Vagina (tissue), 2 donors: ENCODE results near the gene UNK.

ENCODE experiments used
- POLR2AphosphoS5 ChIP-seq, 2 donors: sonication (generic); formaldehyde crosslinking; IDR thresholded peaks; one replicate each; pipeline ENCODE4 v1.9.0; 2017; ENCODE audit warnings: antibody characterized with exemption in 2 of 2, mild to moderate bottlenecking in 2 of 2, low read depth in 1 of 2; ENCODE audit not compliant: insufficient read depth in 1 of 2
- TF ChIP-seq, protein P1 (sequence below), 3 experiments: fragments of 450-650 bp in 2 of 3; fragments of 200-600 bp in 1 of 3; sonication (generic) in 1 of 3; IDR thresholded peaks; one replicate each; pipeline ENCODE4 v1.5.1; 2017 to 2019; ENCODE audit warnings: antibody characterized with exemption in 3 of 3, mild to moderate bottlenecking in 2 of 3, moderate library complexity in 2 of 3

DNA sequence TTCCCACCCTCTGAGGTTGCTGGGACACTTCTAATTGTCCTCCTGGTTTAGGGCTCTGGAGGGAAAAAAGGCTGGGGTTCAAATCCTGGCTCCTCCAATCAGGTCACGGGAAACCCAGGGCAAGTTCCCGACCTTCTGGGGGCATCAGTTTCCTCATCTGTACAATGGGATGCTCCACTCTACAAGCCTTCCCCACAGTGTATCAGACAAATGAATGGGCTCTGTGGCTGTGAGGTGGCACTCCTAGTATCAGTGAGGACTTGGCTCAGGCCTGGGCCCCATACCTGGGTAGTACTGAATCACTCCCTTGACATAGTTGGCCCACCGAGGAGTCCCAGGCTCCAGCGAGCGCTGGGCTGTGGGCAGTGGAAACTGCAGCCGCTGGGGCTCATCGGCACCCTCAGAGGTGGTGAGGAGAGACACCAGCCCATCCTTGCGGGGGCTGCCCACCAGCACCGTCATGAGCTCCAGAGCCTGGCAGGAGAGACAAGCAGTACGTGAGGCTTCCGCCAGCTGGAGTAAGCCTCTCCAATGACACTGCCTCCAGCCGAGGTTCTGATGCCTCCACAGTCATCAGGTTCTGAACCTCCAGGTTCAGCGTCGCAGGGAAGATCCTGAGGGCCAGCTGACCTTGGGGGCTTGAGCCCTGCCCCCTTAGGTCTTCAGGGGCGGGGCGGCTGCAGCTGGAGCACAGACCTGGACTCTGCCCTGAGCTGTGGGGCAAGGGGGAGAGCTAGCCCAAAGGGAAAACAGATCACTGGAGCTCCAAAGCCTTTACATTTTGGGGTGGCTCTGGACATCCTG is 20.8 kb upstream of the UNK start:
- TF ChIP-seq, protein P1, sequence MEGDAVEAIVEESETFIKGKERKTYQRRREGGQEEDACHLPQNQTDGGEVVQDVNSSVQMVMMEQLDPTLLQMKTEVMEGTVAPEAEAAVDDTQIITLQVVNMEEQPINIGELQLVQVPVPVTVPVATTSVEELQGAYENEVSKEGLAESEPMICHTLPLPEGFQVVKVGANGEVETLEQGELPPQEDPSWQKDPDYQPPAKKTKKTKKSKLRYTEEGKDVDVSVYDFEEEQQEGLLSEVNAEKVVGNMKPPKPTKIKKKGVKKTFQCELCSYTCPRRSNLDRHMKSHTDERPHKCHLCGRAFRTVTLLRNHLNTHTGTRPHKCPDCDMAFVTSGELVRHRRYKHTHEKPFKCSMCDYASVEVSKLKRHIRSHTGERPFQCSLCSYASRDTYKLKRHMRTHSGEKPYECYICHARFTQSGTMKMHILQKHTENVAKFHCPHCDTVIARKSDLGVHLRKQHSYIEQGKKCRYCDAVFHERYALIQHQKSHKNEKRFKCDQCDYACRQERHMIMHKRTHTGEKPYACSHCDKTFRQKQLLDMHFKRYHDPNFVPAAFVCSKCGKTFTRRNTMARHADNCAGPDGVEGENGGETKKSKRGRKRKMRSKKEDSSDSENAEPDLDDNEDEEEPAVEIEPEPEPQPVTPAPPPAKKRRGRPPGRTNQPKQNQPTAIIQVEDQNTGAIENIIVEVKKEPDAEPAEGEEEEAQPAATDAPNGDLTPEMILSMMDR (IDR thresholded peaks at IDR 0.05): no peak
- TF ChIP-seq POLR2AphosphoS5 (IDR thresholded peaks at IDR 0.05; ENCODE audit: insufficient read depth in 1 of 2, low read depth in 1 of 2): no peak
